GM21367 (cell line): ENCODE measurements around the gene TMPRSS9.

Source experiments
- ATAC-seq: cut with Tn5 transposase; IDR thresholded peaks from one replicate; pipeline ENCODE4 v1.9.1; 2021; ENCODE audit not compliant: unreplicated experiment

Gene TMPRSS9

GRCh38 chr19:2431318-2432055, 71.4 kb downstream of the TMPRSS9 start:
- ATAC-seq: no peak

- ATAC-seq: no peak
Observed at GRCh38 chr19:2432131-2432848, 72.2 kb downstream of the TMPRSS9 start.

GRCh38 chr19:2433854-2434253, 73.8 kb downstream of the TMPRSS9 start:
- no peak for ATAC-seq

GRCh38 chr19:2434267-2434666, 74.2 kb downstream of the TMPRSS9 start:
- no peak for ATAC-seq

- no peak for ATAC-seq
Observed at GRCh38 chr19:2434721-2435265, 74.7 kb downstream of the TMPRSS9 start.

GRCh38 chr19:2436384-2436783, 76.3 kb downstream of the TMPRSS9 start:
- no peak for ATAC-seq

- ATAC-seq: no peak
Observed at GRCh38 chr19:2436926-2437325, 76.9 kb downstream of the TMPRSS9 start.

- no peak for ATAC-seq
Observed at GRCh38 chr19:2438178-2438577, 78.1 kb downstream of the TMPRSS9 start.

GRCh38 chr19:2440515-2440914, 80.5 kb downstream of the TMPRSS9 start:
- ATAC-seq: no peak

GRCh38 chr19:2441096-2441752, 81.2 kb downstream of the TMPRSS9 start:
- no peak for ATAC-seq

GRCh38 chr19:2443116-2443784, 83.2 kb downstream of the TMPRSS9 start:
- ATAC-seq: no peak

GRCh38 chr19:2443785-2444182, 83.7 kb downstream of the TMPRSS9 start:
- no peak for ATAC-seq

- ATAC-seq: no peak
Observed at GRCh38 chr19:2444251-2445002, 84.4 kb downstream of the TMPRSS9 start.

GRCh38 chr19:2446381-2446780, 86.3 kb downstream of the TMPRSS9 start:
- ATAC-seq: no peak

- ATAC-seq: no peak
Observed at GRCh38 chr19:2449019-2449418, 89.0 kb downstream of the TMPRSS9 start.

GRCh38 chr19:2451138-2451537, 91.1 kb downstream of the TMPRSS9 start:
- no peak for ATAC-seq

GRCh38 chr19:2451741-2452140, 91.7 kb downstream of the TMPRSS9 start:
- ATAC-seq: no peak

- ATAC-seq: no peak
Observed at GRCh38 chr19:2453431-2454025, 93.5 kb downstream of the TMPRSS9 start.

- ATAC-seq: no peak
Observed at GRCh38 chr19:2454199-2454961, 94.3 kb downstream of the TMPRSS9 start.
